HG02970 (cell line): Measurements from ENCODE around the gene ZNF322.
"Not testable (repeated sequence)": the region's sequence is repeated elsewhere in the genome, so short reads cannot be mapped to it uniquely, and the experiment has no call there.

ENCODE experiments used
- ATAC-seq: cut with Tn5 transposase; IDR thresholded peaks from one replicate; pipeline ENCODE4 v1.9.1; 2021; ENCODE audit warnings: mild to moderate bottlenecking, moderate library complexity, moderate number of reproducible peaks; ENCODE audit not compliant: unreplicated experiment, low FRiP score

Gene ZNF322, protein sequence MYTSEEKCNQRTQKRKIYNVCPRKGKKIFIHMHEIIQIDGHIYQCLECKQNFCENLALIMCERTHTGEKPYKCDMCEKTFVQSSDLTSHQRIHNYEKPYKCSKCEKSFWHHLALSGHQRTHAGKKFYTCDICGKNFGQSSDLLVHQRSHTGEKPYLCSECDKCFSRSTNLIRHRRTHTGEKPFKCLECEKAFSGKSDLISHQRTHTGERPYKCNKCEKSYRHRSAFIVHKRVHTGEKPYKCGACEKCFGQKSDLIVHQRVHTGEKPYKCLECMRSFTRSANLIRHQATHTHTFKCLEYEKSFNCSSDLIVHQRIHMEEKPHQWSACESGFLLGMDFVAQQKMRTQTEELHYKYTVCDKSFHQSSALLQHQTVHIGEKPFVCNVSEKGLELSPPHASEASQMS

DNA sequence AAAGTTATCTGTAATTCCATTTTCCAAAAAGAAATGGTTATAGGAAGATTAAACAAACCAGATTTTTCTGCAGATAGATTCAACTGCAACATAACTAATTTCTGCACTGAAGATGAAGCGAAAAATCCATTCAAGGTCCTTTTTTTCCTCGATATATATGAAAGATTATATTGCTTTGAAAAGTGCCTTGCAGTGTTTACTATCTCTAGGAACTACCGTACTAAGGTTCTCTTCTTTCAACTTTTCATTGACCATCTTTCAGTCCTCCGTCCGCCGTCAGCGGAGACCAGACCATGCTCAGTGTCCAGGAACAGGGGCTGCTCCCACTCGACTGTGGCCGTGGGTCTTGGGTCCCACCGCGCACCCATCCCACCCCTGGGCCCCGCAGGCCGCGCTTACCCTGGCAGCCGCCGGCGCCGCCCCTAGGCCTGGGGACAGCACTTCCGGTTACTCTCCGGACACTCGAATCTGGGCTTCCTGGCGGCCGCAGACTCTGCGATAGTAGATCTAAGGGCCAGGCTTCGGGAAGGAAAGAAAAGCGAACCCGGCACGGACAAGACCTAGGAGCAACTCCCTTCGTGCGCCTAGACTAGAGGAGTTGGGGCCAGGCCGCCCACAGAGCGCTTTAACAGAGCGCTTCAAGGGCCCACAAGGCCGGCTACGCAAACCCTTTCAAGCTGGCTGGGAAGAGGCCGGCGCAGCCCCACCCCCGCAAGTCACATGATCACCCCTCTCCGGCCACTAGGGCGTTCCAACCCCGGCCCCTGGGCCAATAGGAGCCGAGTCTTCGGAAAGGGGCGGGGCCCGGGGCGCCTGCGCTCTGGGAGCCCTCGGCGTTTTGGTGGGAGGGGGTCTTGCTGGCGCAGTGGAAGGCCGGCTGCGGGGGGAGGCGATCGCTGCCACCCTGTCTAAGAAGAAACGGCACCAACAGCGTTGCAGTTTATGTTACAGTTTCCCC is at the start of gene ZNF322:
Gene ZNF322 (minus strand): TSS at position 705 of the 958 bp plus-strand sequence. CDS start 21,193 bp downstream, outside the sequence.
- peak; percentile 97 for ATAC-seq

GRCh38 chr6:26705780-26706179 is 46.2 kb upstream of the ZNF322 start:
- not testable (repeated sequence) for ATAC-seq

GRCh38 chr6:26705352-26705751 is 45.8 kb upstream of the ZNF322 start:
- not testable (repeated sequence) for ATAC-seq

DNA sequence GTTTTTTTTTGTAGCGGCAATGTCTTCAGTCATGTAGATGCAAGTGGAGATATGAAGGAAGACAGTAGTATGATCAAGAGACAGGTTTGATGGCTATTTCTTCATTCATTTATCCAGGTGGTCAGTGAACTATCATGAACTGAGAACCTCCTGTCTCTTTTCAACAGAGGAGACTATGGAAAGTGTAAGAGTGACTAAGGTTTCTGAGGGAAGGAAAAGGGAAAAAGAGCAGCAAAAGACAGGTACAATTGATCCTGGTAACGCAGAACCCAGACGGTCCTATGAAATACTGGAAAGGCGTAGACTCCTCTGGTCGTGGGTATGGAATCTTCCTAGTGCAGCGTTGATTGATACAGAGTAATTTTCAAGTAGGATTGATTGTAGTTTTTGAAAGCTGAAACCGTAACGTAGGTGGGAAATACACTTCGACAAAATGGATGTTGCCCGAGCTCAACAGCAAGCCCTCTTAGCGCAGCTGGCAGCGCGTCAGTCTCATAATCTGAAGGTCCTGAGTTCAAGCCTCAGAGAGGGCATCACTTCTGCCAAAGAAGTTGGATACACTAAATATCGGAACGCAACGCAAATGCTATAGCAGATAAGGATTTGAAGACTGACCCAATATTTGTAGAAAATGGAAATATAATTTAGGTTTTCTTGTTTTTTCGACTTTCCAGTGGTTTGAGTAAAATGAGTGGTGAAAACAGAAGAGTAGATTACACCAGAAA is 41.6 kb upstream of the ZNF322 start:
- ATAC-seq: not testable (repeated sequence)

DNA sequence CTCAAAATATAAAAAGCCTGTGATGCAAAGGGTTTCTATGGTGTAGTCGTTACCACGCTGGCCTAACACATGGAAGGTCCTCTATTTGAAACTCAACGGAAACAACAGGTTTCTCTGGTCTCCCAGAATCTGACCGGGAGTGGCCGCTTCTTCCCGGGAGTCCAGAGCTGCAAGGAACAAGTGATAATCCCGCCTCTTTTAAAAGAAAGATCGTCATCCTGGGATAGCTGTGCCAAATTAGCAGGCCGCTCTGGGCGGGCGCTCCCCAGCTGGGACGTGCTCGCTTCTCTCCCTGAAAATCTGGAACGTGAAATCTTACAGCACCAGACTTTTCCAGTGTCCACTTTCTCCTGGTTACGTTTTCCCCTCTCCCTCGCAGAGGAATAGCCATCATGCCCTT is 38.0 kb upstream of the ZNF322 start:
- not testable (repeated sequence) for ATAC-seq

DNA sequence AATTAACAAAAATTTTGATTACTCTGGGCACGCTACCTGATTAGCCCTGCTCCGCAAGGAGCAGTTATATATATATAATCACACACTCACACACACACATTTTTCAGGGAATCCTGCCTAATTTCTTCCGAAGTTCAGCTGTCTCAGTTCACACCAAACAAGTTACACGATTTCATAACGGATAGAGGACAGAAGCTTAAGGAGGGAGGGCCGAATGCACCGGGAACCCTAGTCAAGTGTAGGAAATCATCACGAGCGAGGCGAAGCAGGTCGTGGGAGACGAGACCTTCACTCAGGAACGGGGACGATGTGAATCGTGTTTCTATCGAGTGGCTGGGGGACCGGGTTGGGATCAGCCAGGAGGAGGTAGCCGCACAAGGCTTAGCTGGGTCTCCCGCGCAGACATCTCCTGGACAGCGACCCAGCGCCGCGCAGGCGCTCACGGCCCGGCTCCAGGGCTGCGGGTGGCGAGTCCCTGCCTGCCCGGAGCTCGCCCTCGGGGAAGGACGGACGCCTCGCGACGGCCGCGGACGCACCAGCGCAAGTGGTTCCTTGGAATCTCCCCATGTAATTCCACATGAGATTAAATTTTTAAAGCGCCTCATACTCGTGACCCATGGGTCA is 29.9 kb upstream of the ZNF322 start:
- not testable (repeated sequence) for ATAC-seq

GRCh38 chr6:26682435-26683042 is 23.0 kb upstream of the ZNF322 start:
- ATAC-seq: not testable (repeated sequence)

GRCh38 chr6:26673287-26673686 is 13.7 kb upstream of the ZNF322 start:
- not testable (repeated sequence) for ATAC-seq

DNA sequence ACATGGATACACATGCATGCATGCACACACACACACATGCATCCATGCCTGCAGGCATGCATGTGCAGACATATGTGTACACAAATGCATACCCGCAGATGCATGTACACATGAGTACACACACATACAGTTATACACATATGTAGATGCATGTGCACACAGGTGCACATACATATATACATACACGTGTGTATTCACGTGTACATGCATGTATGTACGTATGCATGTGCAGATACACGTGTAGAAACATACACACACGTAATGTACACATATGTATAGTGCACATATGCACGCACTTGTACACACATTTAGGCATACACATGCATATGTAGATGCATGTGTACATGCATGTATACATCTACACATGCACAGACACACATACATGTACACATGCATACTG is 11.0 kb upstream of the ZNF322 start:
- ATAC-seq: not testable (repeated sequence)

- not testable (repeated sequence) for ATAC-seq
Observed at GRCh38 chr6:26670003-26670402, 10.5 kb upstream of the ZNF322 start.

DNA sequence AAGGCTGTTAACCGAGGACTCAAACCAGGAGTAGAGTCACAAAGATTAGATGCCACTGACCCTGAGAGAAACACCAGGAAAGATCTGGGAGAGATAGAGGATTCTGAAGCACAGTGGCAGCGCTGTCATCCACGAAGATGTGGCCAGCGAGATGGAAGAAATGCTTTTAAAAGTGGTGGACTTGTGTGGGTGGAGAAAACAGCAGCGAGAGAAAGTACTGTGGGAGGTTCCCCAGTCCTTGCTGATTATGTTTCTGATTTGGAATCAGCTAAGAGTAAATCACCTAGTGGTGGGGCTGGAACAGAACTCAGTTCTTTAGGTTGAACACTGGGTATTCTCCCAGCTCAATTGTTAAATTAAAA is 435 bp upstream of the ZNF322 start:
- peak; percentile 17 for ATAC-seq

DNA sequence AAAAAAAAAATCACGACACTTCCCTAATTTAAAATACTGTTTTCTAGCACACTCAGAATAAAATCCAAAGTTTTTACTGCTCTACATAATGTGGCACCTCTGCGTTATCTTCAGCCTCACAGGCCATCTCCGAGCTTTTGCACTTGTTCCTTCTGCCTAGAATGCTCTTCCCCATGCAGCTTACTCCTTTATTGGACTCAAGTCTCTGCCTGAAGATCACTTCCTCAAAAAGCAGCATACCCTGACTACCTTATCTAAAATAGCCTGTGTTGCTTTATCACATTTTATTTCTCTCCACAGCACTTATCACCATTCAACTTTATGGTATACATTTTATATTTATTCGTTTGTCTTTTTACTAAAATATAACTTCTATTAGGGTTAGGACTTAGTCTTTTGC is 2.3 kb downstream of the ZNF322 start:
- no peak for ATAC-seq

DNA sequence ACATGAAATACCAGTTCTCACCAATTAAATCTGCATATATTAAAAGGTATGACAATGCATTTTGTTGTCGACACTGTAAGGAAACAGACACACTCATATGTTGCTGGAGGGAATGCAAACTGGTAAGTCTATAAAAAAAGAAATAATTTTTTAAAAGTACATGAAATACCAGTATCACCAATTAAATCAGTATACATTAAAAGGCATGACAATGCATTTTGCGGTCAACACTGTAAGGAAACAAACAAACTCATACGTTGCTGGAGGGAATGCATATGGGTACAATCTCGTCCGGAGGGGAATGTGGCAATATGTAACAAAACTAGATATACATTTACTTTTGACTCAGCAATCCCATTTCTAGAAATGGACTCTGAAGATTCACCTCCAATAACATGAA is 6.5 kb downstream of the ZNF322 start:
- ATAC-seq: no peak

DNA sequence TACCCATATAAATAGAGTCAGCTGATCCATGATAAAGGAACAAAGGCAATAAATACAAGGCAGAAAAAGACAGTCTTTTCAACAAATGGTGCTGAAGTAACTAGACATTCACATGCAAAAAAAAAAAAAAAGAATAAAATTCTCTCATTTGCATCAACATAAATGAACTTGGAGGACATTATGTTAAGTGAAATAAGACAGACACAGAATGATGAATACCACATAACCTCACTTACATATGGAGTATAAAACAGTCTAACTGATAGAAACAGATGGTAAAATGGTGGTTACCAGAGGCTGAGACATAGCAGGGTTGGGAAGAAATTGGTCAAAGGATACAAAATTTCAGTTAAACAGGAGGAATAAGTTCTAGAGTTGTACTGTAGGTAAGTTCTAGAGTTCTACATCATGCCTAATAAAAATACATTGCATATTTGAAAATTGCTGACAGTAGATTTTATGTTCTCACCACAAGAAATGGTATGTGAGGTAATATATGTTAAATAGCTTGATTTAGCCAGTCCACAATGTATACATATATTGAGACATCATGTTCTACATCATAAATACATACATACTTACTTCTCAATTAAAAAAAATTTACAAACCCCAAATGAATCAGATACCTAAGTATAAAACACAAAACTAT is 8.3 kb downstream of the ZNF322 start:
- ATAC-seq: no peak

DNA sequence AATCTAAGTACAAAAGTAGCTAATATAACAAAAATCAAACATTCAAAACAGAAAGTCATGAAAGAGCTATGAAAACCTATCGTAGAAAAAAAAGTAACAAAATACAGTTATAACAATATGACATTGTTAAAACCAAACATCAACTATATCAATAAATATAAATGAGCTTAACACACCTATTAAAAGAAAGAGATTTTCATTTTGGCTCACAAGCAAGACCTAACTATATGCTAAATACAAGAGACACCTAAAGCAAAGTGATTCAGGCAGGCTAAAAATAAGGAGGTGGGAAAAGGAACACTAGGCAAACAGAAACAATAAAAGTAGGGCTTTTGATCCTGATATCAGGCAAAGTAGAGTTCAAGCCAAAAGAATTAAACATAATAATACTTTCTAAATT is 13.5 kb downstream of the ZNF322 start:
- no peak for ATAC-seq

- no peak for ATAC-seq
Observed at GRCh38 chr6:26640806-26641205, 18.7 kb downstream of the ZNF322 start.

DNA sequence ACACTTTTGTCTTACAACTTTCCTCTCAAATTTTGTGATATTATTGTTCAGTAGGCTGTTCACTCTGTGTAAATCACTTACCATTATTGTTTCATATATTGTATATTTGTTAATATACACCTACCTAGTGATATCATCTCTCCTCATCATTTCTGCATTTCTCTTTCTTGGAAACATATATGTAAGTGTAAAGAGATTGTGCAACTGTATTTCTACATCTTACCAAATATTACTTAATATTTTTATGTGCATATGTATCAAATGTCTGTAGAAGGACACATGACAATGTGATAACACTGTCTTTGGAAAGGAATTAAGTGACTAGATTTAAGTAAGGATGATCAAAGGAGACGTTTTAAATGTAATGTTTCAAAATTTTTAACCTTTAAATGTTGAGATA is 30.2 kb downstream of the ZNF322 start:
- no peak for ATAC-seq

GRCh38 chr6:26627843-26628242 is 31.7 kb downstream of the ZNF322 start:
- ATAC-seq: no peak

GRCh38 chr6:26624557-26624956 is 35.0 kb downstream of the ZNF322 start:
- ATAC-seq: no peak
